Measurements from ENCODE around the gene UBE2D4. TPM values are rescaled to one million over a fixed set of nuclear protein-coding genes. Genes with fewer than 3 reads are reported as not detected.

UBE2D4 gene
- total and polyA plus RNA-seq, 9 of the 15 experiments (the other 6 are each of a cell fraction or from before 2014, with no cell fraction given): 3.3 to 16.2 (median 7.5) TPM

DNA sequence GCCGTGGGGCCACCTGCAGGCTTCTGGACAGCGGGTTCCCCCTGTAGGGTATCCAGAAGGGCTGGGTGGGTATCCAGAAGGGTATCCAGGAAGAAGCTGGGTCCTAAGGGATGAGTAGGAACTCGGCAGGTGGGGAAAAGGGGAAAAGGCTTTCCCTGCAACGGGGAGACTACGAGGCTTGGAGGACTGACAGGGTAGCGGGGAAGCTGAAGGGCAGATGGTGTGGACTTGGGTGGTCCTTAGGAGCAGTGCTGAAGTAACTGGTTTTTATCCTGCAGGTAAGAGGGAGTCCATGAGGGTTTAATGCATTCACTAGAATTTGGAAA is 525 bp downstream of the UBE2D4 start (continued):
- TF ChIP-seq ZNF253 (CRISPR knock-in tag; conservative IDR thresholded peaks at IDR 0.05) (no peak), FOXJ3 (CRISPR knock-in tag; IDR thresholded peaks at IDR 0.05) (no peak), POLR2A (conservative IDR thresholded peaks at IDR 0.05) (no peak), RUNX1 (IDR thresholded peaks at IDR 0.05; ENCODE audit: low read depth) (no peak), SNRNP70 (optimal IDR thresholded peaks at IDR 0.05; ENCODE audit: low read depth, low read length) (no peak), TRIM24 (IDR thresholded peaks at IDR 0.05) (no peak), TEAD1 (CRISPR knock-in tag; IDR thresholded peaks at IDR 0.05) (peak in 1 of 2 experiments; percentile 15; a peak in 1 of 4 replicates), ILF3 (IDR thresholded peaks at IDR 0.05; ENCODE audit: borderline replicate concordance) (no peak), JUND (IDR thresholded peaks at IDR 0.05; ENCODE audit: borderline replicate concordance, low read depth, low read length) (no peak), JUND (tag; IDR thresholded peaks at IDR 0.05; ENCODE audit: borderline replicate concordance, low read depth, low read length) (no peak), HDAC3 (IDR thresholded peaks at IDR 0.05; ENCODE audit: borderline replicate concordance, partially characterized antibody) (no peak), JUN (IDR thresholded peaks at IDR 0.05; ENCODE audit: borderline replicate concordance, low read depth, low read length) (no peak), JUN (CRISPR knock-in tag; IDR thresholded peaks at IDR 0.05; ENCODE audit: borderline replicate concordance) (no peak), ZNF444 (CRISPR knock-in tag; IDR thresholded peaks at IDR 0.05) (no peak), CC2D1A (IDR thresholded peaks at IDR 0.05) (no peak)
- TF ChIP-seq, protein P1, sequence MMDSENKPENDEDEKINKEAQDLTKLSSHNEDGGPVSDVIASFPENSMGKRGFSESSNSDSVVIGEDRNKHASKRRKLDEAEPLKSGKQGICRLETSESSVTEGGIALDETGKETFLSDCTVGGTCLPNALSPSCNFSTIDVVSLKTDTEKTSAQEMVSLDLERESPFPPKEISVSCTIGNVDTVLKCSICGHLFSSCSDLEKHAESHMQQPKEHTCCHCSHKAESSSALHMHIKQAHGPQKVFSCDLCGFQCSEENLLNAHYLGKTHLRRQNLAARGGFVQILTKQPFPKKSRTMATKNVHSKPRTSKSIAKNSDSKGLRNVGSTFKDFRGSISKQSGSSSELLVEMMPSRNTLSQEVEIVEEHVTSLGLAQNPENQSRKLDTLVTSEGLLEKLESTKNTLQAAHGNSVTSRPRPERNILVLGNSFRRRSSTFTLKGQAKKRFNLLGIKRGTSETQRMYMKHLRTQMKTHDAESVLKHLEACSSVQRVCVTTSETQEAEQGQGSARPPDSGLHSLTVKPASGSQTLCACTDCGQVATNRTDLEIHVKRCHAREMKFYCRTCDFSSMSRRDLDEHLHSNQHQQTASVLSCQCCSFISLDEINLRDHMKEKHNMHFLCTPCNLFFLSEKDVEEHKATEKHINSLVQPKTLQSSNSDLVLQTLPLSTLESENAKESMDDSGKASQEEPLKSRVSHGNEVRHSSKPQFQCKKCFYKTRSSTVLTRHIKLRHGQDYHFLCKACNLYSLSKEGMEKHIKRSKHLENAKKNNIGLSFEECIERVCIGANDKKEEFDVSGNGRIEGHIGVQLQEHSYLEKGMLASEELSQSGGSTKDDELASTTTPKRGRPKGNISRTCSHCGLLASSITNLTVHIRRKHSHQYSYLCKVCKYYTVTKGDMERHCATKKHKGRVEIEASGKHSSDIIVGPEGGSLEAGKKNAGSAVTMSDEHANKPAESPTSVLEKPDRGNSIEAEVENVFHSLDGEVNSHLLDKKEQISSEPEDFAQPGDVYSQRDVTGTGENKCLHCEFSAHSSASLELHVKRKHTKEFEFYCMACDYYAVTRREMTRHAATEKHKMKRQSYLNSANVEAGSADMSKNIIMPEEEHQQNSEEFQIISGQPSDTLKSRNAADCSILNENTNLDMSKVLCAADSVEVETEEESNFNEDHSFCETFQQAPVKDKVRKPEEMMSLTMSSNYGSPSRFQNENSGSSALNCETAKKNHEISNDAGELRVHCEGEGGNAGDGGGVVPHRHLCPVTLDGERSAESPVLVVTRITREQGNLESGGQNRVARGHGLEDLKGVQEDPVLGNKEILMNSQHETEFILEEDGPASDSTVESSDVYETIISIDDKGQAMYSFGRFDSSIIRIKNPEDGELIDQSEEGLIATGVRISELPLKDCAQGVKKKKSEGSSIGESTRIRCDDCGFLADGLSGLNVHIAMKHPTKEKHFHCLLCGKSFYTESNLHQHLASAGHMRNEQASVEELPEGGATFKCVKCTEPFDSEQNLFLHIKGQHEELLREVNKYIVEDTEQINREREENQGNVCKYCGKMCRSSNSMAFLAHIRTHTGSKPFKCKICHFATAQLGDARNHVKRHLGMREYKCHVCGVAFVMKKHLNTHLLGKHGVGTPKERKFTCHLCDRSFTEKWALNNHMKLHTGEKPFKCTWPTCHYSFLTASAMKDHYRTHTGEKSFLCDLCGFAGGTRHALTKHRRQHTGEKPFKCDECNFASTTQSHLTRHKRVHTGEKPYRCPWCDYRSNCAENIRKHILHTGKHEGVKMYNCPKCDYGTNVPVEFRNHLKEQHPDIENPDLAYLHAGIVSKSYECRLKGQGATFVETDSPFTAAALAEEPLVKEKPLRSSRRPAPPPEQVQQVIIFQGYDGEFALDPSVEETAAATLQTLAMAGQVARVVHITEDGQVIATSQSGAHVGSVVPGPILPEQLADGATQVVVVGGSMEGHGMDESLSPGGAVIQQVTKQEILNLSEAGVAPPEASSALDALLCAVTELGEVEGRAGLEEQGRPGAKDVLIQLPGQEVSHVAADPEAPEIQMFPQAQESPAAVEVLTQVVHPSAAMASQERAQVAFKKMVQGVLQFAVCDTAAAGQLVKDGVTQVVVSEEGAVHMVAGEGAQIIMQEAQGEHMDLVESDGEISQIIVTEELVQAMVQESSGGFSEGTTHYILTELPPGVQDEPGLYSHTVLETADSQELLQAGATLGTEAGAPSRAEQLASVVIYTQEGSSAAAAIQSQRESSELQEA (IDR thresholded peaks at IDR 0.05; ENCODE audit: low read depth): no peak
- TF ChIP-seq, protein P2, sequence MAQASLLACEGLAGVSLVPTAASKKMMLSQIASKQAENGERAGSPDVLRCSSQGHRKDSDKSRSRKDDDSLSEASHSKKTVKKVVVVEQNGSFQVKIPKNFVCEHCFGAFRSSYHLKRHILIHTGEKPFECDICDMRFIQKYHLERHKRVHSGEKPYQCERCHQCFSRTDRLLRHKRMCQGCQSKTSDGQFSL (CRISPR knock-in tag; IDR thresholded peaks at IDR 0.05): no peak
- TF ChIP-seq, protein P2 (tag; IDR thresholded peaks at IDR 0.05): no peak
- TF ChIP-seq, protein P3, sequence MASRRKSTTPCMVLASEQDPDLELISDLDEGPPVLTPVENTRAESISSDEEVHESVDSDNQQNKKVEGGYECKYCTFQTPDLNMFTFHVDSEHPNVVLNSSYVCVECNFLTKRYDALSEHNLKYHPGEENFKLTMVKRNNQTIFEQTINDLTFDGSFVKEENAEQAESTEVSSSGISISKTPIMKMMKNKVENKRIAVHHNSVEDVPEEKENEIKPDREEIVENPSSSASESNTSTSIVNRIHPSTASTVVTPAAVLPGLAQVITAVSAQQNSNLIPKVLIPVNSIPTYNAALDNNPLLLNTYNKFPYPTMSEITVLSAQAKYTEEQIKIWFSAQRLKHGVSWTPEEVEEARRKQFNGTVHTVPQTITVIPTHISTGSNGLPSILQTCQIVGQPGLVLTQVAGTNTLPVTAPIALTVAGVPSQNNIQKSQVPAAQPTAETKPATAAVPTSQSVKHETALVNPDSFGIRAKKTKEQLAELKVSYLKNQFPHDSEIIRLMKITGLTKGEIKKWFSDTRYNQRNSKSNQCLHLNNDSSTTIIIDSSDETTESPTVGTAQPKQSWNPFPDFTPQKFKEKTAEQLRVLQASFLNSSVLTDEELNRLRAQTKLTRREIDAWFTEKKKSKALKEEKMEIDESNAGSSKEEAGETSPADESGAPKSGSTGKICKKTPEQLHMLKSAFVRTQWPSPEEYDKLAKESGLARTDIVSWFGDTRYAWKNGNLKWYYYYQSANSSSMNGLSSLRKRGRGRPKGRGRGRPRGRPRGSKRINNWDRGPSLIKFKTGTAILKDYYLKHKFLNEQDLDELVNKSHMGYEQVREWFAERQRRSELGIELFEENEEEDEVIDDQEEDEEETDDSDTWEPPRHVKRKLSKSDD (conservative IDR thresholded peaks at IDR 0.05; ENCODE audit: low read length): no peak
